ENCODE measurements around the gene PADI2.

The PADI2 gene

DNA sequence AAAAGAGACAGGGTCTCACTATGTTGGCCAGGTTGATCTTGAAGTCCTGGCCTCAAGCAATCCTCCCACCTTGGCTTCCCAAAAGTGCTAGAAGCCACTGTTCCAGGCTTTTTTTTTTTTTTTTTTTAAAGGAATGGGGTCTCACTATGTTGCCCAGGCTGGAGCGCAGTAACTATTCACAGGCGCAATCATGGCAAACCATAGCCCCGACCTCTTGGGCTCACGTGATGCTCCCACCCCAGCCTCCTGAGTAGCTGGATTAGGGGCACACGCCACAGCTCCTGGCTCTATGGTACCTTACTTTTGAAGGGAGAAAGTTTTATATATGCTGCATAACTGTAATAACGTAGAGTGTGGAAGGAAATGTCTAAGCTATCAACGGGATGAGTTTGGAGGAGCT, 101.8 kb downstream of the PADI2 start:
- no peak for DNase-seq

Measured in suppressor macrophage (primary cell).